Thyroid gland (tissue), 4 donors: ENCODE results near the gene SEMG2. TPM values are rescaled to one million over a fixed set of nuclear protein-coding genes. Genes with fewer than 3 reads are reported as not detected.

ENCODE experiments used
- DNase-seq, 2 donors: peaks; one replicate each; pipeline ENCODE4 v3.0.0-alpha.2; 2019
- H3K27ac ChIP-seq, 3 donors: fragments of 200-600 bp; sonication (generic); 1 replicate in 2 of 3; 2 replicates in 1 of 3; pipeline ENCODE4 v1.5.1; 2016 to 2019; ENCODE audit warnings: mild to moderate bottlenecking in 1 of 3, moderate library complexity in 1 of 3
- H3K27me3 ChIP-seq: fragments of 200-600 bp; sonication (generic); one replicate; pipeline ENCODE4 v1.5.1; 2019
- H3K36me3 ChIP-seq, 2 donors: fragments of 200-600 bp; sonication (generic); one replicate each; pipeline ENCODE4 v1.5.1; 2016 to 2019
- H3K4me1 ChIP-seq, 2 donors: fragments of 200-600 bp; sonication (generic); one replicate each; pipeline ENCODE4 v1.5.1; 2017 to 2019
- H3K4me3 ChIP-seq, 3 donors: fragments of 200-600 bp; sonication (generic); replicated peaks in 1 of 3; 1 replicate in 2 of 3; 2 replicates in 1 of 3; pipeline ENCODE4 v1.5.1; 2016; ENCODE audit warnings: mild to moderate bottlenecking in 1 of 3
- H3K9me3 ChIP-seq: fragments of 200-600 bp; sonication (generic); one replicate; pipeline ENCODE4 v1.5.1; 2017
- POLR2A ChIP-seq, 2 donors: fragments of 450-650 bp; IDR thresholded peaks; one replicate each; pipeline ENCODE4 v1.6.1; 2017; ENCODE audit warnings: antibody characterized with exemption in 2 of 2, mild to moderate bottlenecking in 2 of 2, moderate library complexity in 1 of 2
- WGBS, 2 donors: methylation state at CpG; one replicate each; pipeline ENCODE4 v1.1.5; 2017; 5-methylcytosine and 5-hydroxymethylcytosine counted together
- intact Hi-C: fragments of 100-400 bp; cut with DNase I; formaldehyde crosslinking; loops from one replicate; pipeline ENCODE4 v1.15.1; 2023
- total RNA-seq, 4 donors: library from RNA; depleted of rRNA; stranded (reverse); fragments of >200 nt; gene quantifications; one replicate each; pipeline ENCODE4 v1.2.3, GENCODE V29; 2016
- TF ChIP-seq, protein P1 (sequence below), 6 experiments: fragments of 200-600 bp in 3 of 6; fragments of 450-650 bp in 3 of 6; sonication (generic) in 3 of 6; IDR thresholded peaks; one replicate each; pipeline ENCODE4 v1.5.1; 2016 to 2019; ENCODE audit warnings: antibody characterized with exemption in 6 of 6, mild to moderate bottlenecking in 2 of 6, inconsistent platforms in 1 of 6, moderate library complexity in 1 of 6

Gene SEMG2
- total RNA-seq, 4 donors from 2014 or later: not detected

DNA sequence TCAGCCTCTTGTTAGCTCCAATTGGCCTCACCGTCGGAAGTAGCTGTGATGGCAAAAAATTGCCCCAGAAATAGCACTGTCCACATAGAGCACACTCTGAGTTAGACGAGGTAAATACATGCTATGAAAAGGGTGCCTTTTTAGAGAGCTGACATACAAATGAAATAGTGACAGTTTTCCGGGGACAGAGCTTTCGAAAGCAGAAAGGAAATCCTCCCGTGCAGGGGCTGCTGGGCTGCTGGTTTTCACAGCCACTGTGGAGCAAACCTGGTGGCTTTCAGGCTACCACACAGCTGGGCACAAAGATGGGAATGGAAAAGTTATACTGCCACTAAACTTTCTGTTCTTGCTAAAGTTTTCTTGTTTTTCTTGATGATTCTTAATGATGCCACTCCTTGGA, 24.9 kb downstream of the SEMG2 start:
- Histone ChIP-seq H3K27me3 (no peaks in the 10 kb centered on the region), H3K27ac (no peak overlapping the region), H3K4me1 (no peaks in the 10 kb centered on the region), H3K9me3 (no peaks in the 10 kb centered on the region), H3K36me3 (no peaks in the 10 kb centered on the region), H3K4me3 (no peak overlapping the region)
- DNase-seq: no peak
- 48 to 55% methylated on average over 6 of the region's 6 CpGs for whole genome bisulfite sequencing, 2 donors
- intact Hi-C loops: no loop called here
- TF ChIP-seq, protein P1, sequence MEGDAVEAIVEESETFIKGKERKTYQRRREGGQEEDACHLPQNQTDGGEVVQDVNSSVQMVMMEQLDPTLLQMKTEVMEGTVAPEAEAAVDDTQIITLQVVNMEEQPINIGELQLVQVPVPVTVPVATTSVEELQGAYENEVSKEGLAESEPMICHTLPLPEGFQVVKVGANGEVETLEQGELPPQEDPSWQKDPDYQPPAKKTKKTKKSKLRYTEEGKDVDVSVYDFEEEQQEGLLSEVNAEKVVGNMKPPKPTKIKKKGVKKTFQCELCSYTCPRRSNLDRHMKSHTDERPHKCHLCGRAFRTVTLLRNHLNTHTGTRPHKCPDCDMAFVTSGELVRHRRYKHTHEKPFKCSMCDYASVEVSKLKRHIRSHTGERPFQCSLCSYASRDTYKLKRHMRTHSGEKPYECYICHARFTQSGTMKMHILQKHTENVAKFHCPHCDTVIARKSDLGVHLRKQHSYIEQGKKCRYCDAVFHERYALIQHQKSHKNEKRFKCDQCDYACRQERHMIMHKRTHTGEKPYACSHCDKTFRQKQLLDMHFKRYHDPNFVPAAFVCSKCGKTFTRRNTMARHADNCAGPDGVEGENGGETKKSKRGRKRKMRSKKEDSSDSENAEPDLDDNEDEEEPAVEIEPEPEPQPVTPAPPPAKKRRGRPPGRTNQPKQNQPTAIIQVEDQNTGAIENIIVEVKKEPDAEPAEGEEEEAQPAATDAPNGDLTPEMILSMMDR (IDR thresholded peaks at IDR 0.05): no peak
- no peak for TF ChIP-seq POLR2A (IDR thresholded peaks at IDR 0.05)

GRCh38 chr20:45247865-45248264, 26.7 kb downstream of the SEMG2 start:
- H3K36me3 ChIP-seq: no peaks in the 10 kb centered on the region
- H3K4me1 ChIP-seq: no peaks in the 10 kb centered on the region
- H3K9me3 ChIP-seq: no peaks in the 10 kb centered on the region
- H3K4me3 ChIP-seq: no peak overlapping the region
- DNase-seq: no peak
- no peak for TF ChIP-seq POLR2A (IDR thresholded peaks at IDR 0.05)
- TF ChIP-seq, protein P1 (IDR thresholded peaks at IDR 0.05): no peak
- WGBS, 2 donors: 77 to 78% methylated on average over 1 of the region's 1 CpG
- H3K27me3 ChIP-seq: no peaks in the 10 kb centered on the region
- no peak overlapping the region for H3K27ac ChIP-seq
- intact Hi-C loops: no loop called here

- H3K9me3 ChIP-seq: no peaks in the 10 kb centered on the region
- no peak overlapping the region for H3K4me3 ChIP-seq
- no peaks in the 10 kb centered on the region for H3K36me3 ChIP-seq
- TF ChIP-seq, protein P1 (IDR thresholded peaks at IDR 0.05): no peak
- no peak for TF ChIP-seq POLR2A (IDR thresholded peaks at IDR 0.05)
- no peak overlapping the region for H3K27ac ChIP-seq
- intact Hi-C loops: no loop called here
- no peaks in the 10 kb centered on the region for H3K27me3 ChIP-seq
- no peak for DNase-seq
- H3K4me1 ChIP-seq: peaks cover 0 to 2% of the 10 kb centered on the region in 2 donors
Measured at GRCh38 chr20:45248609-45249008, 27.4 kb downstream of the SEMG2 start.

- Histone ChIP-seq H3K36me3 (no peaks in the 10 kb centered on the region), H3K27ac (no peak overlapping the region), H3K4me1 (peaks cover 4 to 21% of the 10 kb centered on the region in 2 donors), H3K27me3 (no peaks in the 10 kb centered on the region), H3K9me3 (no peaks in the 10 kb centered on the region), H3K4me3 (no peak overlapping the region)
- DNase-seq: no peak
- 69 to 70% methylated on average over 5 of the region's 5 CpGs for WGBS, 2 donors
- TF ChIP-seq POLR2A (IDR thresholded peaks at IDR 0.05): no peak
- TF ChIP-seq, protein P1 (IDR thresholded peaks at IDR 0.05): no peak
- intact Hi-C loops: no loop called here
Measured at GRCh38 chr20:45251884-45252560, 30.8 kb downstream of the SEMG2 start.

- H3K36me3 ChIP-seq: no peaks in the 10 kb centered on the region
- no peak for DNase-seq
- peaks cover 4 to 21% of the 10 kb centered on the region in 2 donors for H3K4me1 ChIP-seq
- no peaks in the 10 kb centered on the region for H3K27me3 ChIP-seq
- 91 to 93% methylated on average over 4 of the region's 4 CpGs for WGBS, 2 donors
- H3K27ac ChIP-seq: no peak overlapping the region
- TF ChIP-seq, protein P1 (IDR thresholded peaks at IDR 0.05): no peak
- no peak for TF ChIP-seq POLR2A (IDR thresholded peaks at IDR 0.05)
- no peaks in the 10 kb centered on the region for H3K9me3 ChIP-seq
- no peak overlapping the region for H3K4me3 ChIP-seq
- intact Hi-C loops: no loop called here
Measured at GRCh38 chr20:45253261-45253660, 32.1 kb downstream of the SEMG2 start.
